Glutamatergic neuron (in vitro differentiated cells): ENCODE data around the gene KTN1. TPM values are rescaled to one million over a fixed set of nuclear protein-coding genes. Genes with fewer than 3 reads are reported as not detected.

Experiments
- DNase-seq: peaks from one replicate; pipeline ENCODE4 v3.0.0; 2022
- H3K27ac Mint-ChIP-seq: one replicate; pipeline ENCODE4 v1.8.0; 2020; ENCODE audit warnings: mild to moderate bottlenecking, mixed read lengths, inconsistent platforms; ENCODE audit not compliant: unreplicated experiment
- H3K27me3 Mint-ChIP-seq: one replicate; pipeline ENCODE4 v1.8.0; 2020; ENCODE audit warnings: mild to moderate bottlenecking, moderate library complexity, mixed read lengths, inconsistent platforms; ENCODE audit not compliant: unreplicated experiment
- H3K36me3 Mint-ChIP-seq: one replicate; pipeline ENCODE4 v1.8.0; 2020; ENCODE audit warnings: mild to moderate bottlenecking, mixed read lengths, inconsistent platforms; ENCODE audit not compliant: unreplicated experiment
- H3K4me1 Mint-ChIP-seq: one replicate; pipeline ENCODE4 v1.8.0; 2020; ENCODE audit warnings: mild to moderate bottlenecking, low read depth, mixed read lengths, inconsistent platforms; ENCODE audit not compliant: unreplicated experiment
- H3K4me3 Mint-ChIP-seq: one replicate; pipeline ENCODE4 v1.8.0; 2020; ENCODE audit warnings: mild to moderate bottlenecking, mixed read lengths, inconsistent platforms; ENCODE audit not compliant: unreplicated experiment
- H3K9me3 Mint-ChIP-seq: one replicate; pipeline ENCODE4 v1.8.0; 2020; ENCODE audit warnings: mild to moderate bottlenecking, moderate library complexity, mixed read lengths, inconsistent platforms; ENCODE audit not compliant: unreplicated experiment
- CTCF ChIP-seq: fragments of 200-600 bp; sonication (generic); IDR thresholded peaks from one replicate; pipeline ENCODE4 v1.5.0; 2021; ENCODE audit not compliant: partially characterized antibody, unreplicated experiment
- total RNA-seq: library from RNA; stranded (reverse); fragmentation: NEBNext Ultra II Directional; extraction: Animal tissue kit (Norgen Biotek cat#: 25700); gene quantifications from one replicate; pipeline ENCODE4 v1.2.1, GENCODE V29; 2021; ENCODE audit not compliant: unreplicated experiment

Gene KTN1
- total RNA-seq, 1 donor from 2014 or later = 108 TPM

DNA sequence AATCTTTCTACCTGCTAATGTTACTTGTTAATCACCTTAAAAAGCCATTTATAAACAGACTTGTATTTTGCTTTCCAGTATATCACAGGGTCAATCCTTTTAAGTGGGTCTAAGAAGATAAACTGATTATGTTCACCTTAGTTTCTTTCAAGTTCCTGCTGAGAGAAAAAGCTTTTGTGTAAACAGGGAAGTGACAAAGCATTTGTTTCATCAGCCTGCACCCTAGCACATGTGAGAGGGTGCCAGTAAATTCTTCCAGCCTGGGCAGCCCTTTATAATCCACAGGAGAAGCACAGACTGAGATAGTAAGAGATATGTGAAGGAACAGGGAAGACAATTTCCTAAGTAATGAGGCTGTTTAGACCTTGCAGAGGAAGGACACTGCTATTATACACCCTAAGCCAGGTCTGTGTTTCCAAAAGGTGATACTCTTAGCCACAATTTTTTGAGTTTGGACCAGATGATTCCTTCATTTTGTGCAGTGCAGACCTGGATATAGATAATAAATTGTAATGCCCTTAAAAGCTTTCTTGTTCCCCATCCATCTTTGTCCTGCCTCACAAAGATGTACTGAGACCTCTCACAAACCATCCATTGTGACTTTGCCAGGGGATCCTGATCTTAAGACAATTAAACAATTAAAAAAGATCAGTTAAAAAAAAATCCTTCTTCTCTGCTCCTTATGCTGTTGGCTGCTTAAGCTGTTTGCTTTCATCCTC is 150.7 kb downstream of the KTN1 start:
- no peak overlapping the region for H3K27ac Mint-ChIP-seq
- no peak overlapping the region for H3K4me3 Mint-ChIP-seq
- TF ChIP-seq CTCF = no peak
- H3K36me3 Mint-ChIP-seq = peaks cover 3% of the 10 kb centered on the region
- no peaks in the 10 kb centered on the region for H3K27me3 Mint-ChIP-seq
- DNase-seq = no peak
- H3K4me1 Mint-ChIP-seq = peaks cover 8% of the 10 kb centered on the region
- no peaks in the 10 kb centered on the region for H3K9me3 Mint-ChIP-seq

GRCh38 chr14:55731311-55731872 is 151.4 kb downstream of the KTN1 start:
- peaks cover 8% of the 10 kb centered on the region for H3K4me1 Mint-ChIP-seq
- no peaks in the 10 kb centered on the region for H3K27me3 Mint-ChIP-seq
- no peak overlapping the region for H3K27ac Mint-ChIP-seq
- no peak overlapping the region for H3K4me3 Mint-ChIP-seq
- no peak for TF ChIP-seq CTCF
- H3K36me3 Mint-ChIP-seq = peaks cover 5% of the 10 kb centered on the region
- no peaks in the 10 kb centered on the region for H3K9me3 Mint-ChIP-seq
- DNase-seq = no peak

- H3K4me3 Mint-ChIP-seq = no peak overlapping the region
- peaks cover 8% of the 10 kb centered on the region for H3K4me1 Mint-ChIP-seq
- H3K9me3 Mint-ChIP-seq = no peaks in the 10 kb centered on the region
- peak; percentile 58 for DNase-seq
- H3K27ac Mint-ChIP-seq = no peak overlapping the region
- no peaks in the 10 kb centered on the region for H3K27me3 Mint-ChIP-seq
- H3K36me3 Mint-ChIP-seq = peaks cover 5% of the 10 kb centered on the region
- peak; percentile 66 for TF ChIP-seq CTCF
Measured at GRCh38 chr14:55731881-55732498, 152.0 kb downstream of the KTN1 start.

- H3K27me3 Mint-ChIP-seq = no peaks in the 10 kb centered on the region
- H3K4me3 Mint-ChIP-seq = no peak overlapping the region
- H3K36me3 Mint-ChIP-seq = peaks cover 5% of the 10 kb centered on the region
- no peak for DNase-seq
- H3K4me1 Mint-ChIP-seq = peaks cover 8% of the 10 kb centered on the region
- no peak for TF ChIP-seq CTCF
- H3K9me3 Mint-ChIP-seq = no peaks in the 10 kb centered on the region
- no peak overlapping the region for H3K27ac Mint-ChIP-seq
Measured at GRCh38 chr14:55733599-55733998, 153.6 kb downstream of the KTN1 start.

Other genes starting within 250 kb of the KTN1 start
- 13.5 TPM for gene ATG14, start 168.4 kb upstream of the KTN1 start, total RNA-seq
- not detected for gene TBPL2, start 139.6 kb upstream of the KTN1 start, total RNA-seq